IMR-90 (cell line): ENCODE results near the gene ZNF521. TPM values are rescaled to one million over a fixed set of nuclear protein-coding genes. Genes with fewer than 3 reads are reported as not detected.

ENCODE experiments used
- ATAC-seq: fragments of 200-7000 bp; cut with Tn5 transposase; 2 replicates; pipeline ENCODE4 v1.9.1; 2020; ENCODE audit warnings: low read depth, mild to moderate bottlenecking, moderate library complexity
- BruUV-seq: library from RNA; stranded (reverse); fragments of 400-500 nt; replicated peaks from 2 replicates; lab custom pipeline; 2021; lab: Mats Ljungman, UMichigan
- CTCF ChIA-PET: fragments of 300-600 bp; formaldehyde crosslinking; extraction: SDS; loops from one replicate; lab custom pipeline; 2021; ENCODE audit warnings: antibody characterized with exemption; lab: Yijun Ruan, JAX
- POLR2A ChIA-PET: fragments of 300-600 bp; sonication (Branson Sonifier 250); formaldehyde crosslinking; loops from one replicate; lab custom pipeline; 2022; ENCODE audit warnings: antibody characterized with exemption; ENCODE audit not compliant: unreplicated experiment; lab: Charles Lee
- DNase-seq: peaks from one replicate; pipeline ENCODE4 v3.0.0; 2013
- H2AFZ ChIP-seq: replicated peaks from 2 replicates; pipeline ENCODE3; 2013; ENCODE audit warnings: low read length, mild to moderate bottlenecking; ENCODE audit not compliant: poor library complexity
- H2AK5ac ChIP-seq: 2 replicates; pipeline ENCODE4 v1.6.1; 2013; ENCODE audit warnings: low read depth, low read length, inconsistent platforms
- H2AK9ac ChIP-seq: replicated peaks from 2 replicates; pipeline ENCODE3; 2013; ENCODE audit warnings: mild to moderate bottlenecking, low read depth, low read length, moderate library complexity; ENCODE audit not compliant: poor library complexity
- H2BK120ac ChIP-seq: 2 replicates; pipeline ENCODE4 v1.6.1; 2013; ENCODE audit warnings: low read depth, low read length, inconsistent platforms
- H2BK15ac ChIP-seq: 3 replicates; pipeline ENCODE4 v1.6.1; 2013; ENCODE audit warnings: low read depth, low read length, inconsistent platforms
- H2BK20ac ChIP-seq: 2 replicates; pipeline ENCODE4 v1.6.1; 2013; ENCODE audit warnings: low read depth, mild to moderate bottlenecking, inconsistent platforms, low read length, moderate library complexity
- H2BK5ac ChIP-seq: 2 replicates; pipeline ENCODE4 v1.6.1; 2013; ENCODE audit warnings: mild to moderate bottlenecking, low read depth, low read length, inconsistent platforms; ENCODE audit not compliant: poor library complexity, severe bottlenecking
- H3K14ac ChIP-seq: replicated peaks from 2 replicates; pipeline ENCODE4 v1.6.1; 2013; ENCODE audit warnings: low read depth, low read length, inconsistent platforms
- H3K18ac ChIP-seq: 2 replicates; pipeline ENCODE4 v1.6.1; 2013; ENCODE audit warnings: low read depth, low read length, control low read depth
- H3K23ac ChIP-seq: 2 replicates; pipeline ENCODE4 v1.6.1; 2013; ENCODE audit warnings: low read depth, low read length, inconsistent platforms
- H3K27ac ChIP-seq: 2 replicates; pipeline ENCODE4 v1.5.1; 2013; ENCODE audit warnings: mild to moderate bottlenecking, control low read depth, low read length; ENCODE audit not compliant: insufficient read depth
- H3K27me3 ChIP-seq: 2 replicates; pipeline ENCODE4 v1.6.1; 2013; ENCODE audit warnings: low read length; ENCODE audit not compliant: control insufficient read depth, insufficient read depth
- H3K36me3 ChIP-seq: 2 replicates; pipeline ENCODE4 v1.6.1; 2013; ENCODE audit warnings: low read length, mixed read lengths; ENCODE audit not compliant: control insufficient read depth, insufficient read depth
- H3K4ac ChIP-seq: 2 replicates; pipeline ENCODE4 v1.6.1; 2013; ENCODE audit warnings: low read depth, low read length, inconsistent platforms
- H3K4me1 ChIP-seq: 2 replicates; pipeline ENCODE4 v1.6.1; 2013; ENCODE audit warnings: low read length, mixed read lengths; ENCODE audit not compliant: control insufficient read depth, insufficient read depth
- H3K4me2 ChIP-seq: 2 replicates; pipeline ENCODE4 v1.6.1; 2013; ENCODE audit warnings: low read depth, mild to moderate bottlenecking, control low read depth, low read length, moderate library complexity
- H3K4me3 ChIP-seq: 2 replicates; pipeline ENCODE4 v1.5.1; 2013; ENCODE audit warnings: low read depth, mild to moderate bottlenecking, control low read depth, low read length, moderate library complexity; ENCODE audit not compliant: insufficient read depth
- H3K56ac ChIP-seq: 2 replicates; pipeline ENCODE4 v1.6.1; 2013; ENCODE audit warnings: low read length, inconsistent platforms; ENCODE audit not compliant: insufficient read depth; ENCODE audit errors: extremely low read depth
- H3K79me1 ChIP-seq, 2 experiments: 2 replicates each; pipeline ENCODE4 v1.6.1; 2013; ENCODE audit warnings: low read length in 2 of 2, inconsistent platforms in 1 of 2, low read depth in 1 of 2
- H3K9ac ChIP-seq: 2 replicates; pipeline ENCODE4 v1.6.1; 2013; ENCODE audit warnings: low read depth, low read length, control low read depth
- H3K9me1 ChIP-seq: 2 replicates; pipeline ENCODE4 v1.6.1; 2013; ENCODE audit warnings: low read length, inconsistent platforms; ENCODE audit not compliant: insufficient read depth
- H3K9me3 ChIP-seq: 2 replicates; pipeline ENCODE4 v1.6.1; 2013; ENCODE audit warnings: low read length; ENCODE audit not compliant: control insufficient read depth, insufficient read depth
- H4K20me1 ChIP-seq: 2 replicates; pipeline ENCODE4 v1.6.1; 2013; ENCODE audit warnings: low read length, inconsistent platforms; ENCODE audit not compliant: insufficient read depth
- H4K5ac ChIP-seq: 2 replicates; pipeline ENCODE4 v1.6.1; 2013; ENCODE audit warnings: mild to moderate bottlenecking, low read depth, low read length, control low read depth
- H4K8ac ChIP-seq, 2 experiments: 2 replicates each; pipeline ENCODE4 v1.6.1; 2013; ENCODE audit warnings: low read depth in 2 of 2, low read length in 2 of 2, control low read depth in 1 of 2, inconsistent platforms in 1 of 2
- H4K91ac ChIP-seq: 2 replicates; pipeline ENCODE4 v1.6.1; 2013; ENCODE audit warnings: low read depth, low read length, inconsistent platforms; ENCODE audit not compliant: insufficient read depth
- ELK1 ChIP-seq: fragments of 150-350 bp; IDR thresholded peaks from 2 replicates; pipeline ENCODE4 v1.6.1; 2016; ENCODE audit warnings: low read depth, mild to moderate bottlenecking, low read length, moderate library complexity, borderline replicate concordance
- FOS ChIP-seq: fragments of 150-350 bp; IDR thresholded peaks from 2 replicates; pipeline ENCODE4 v1.6.1; 2016; ENCODE audit warnings: low read depth, low read length
- MAFK ChIP-seq: IDR thresholded peaks from 2 replicates; pipeline ENCODE4 v1.6.1; 2012; ENCODE audit warnings: low read depth, low read length, improper control_type of control experiment
- MAZ ChIP-seq: IDR thresholded peaks from 2 replicates; pipeline ENCODE4 v1.6.1; 2012; ENCODE audit warnings: low read depth, mild to moderate bottlenecking, low read length, improper control_type of control experiment, moderate library complexity, borderline replicate concordance
- NFE2L2 ChIP-seq: fragments of 150-350 bp; IDR thresholded peaks from 2 replicates; pipeline ENCODE4 v1.6.1; 2016; ENCODE audit warnings: low read depth, mild to moderate bottlenecking, low read length
- POLR2A ChIP-seq: IDR thresholded peaks from 2 replicates; pipeline ENCODE4 v1.6.1; 2012; ENCODE audit warnings: mild to moderate bottlenecking, low read depth, low read length
- RAD21 ChIP-seq: IDR thresholded peaks from 2 replicates; pipeline ENCODE4 v1.6.1; 2012; ENCODE audit warnings: low read length, improper control_type of control experiment
- RFX5 ChIP-seq: IDR thresholded peaks from 2 replicates; pipeline ENCODE4 v1.8.0; 2012; ENCODE audit warnings: low read depth, mild to moderate bottlenecking, low read length, moderate library complexity
- WGBS, 2 experiments: methylation state at CpG; one replicate each; pipeline versions ENCODE4 v1.1.5 to v1.1.7; 2013; ENCODE audit warnings: missing lambda C conversion rate in 2 of 2; ENCODE audit not compliant: insufficient read length in 1 of 2; ENCODE audit errors: extremely low coverage in 2 of 2; 5-methylcytosine and 5-hydroxymethylcytosine counted together
- dilution Hi-C: fragments of 300-500 bp; cut with HindIII; formaldehyde crosslinking; loops from one replicate; pipeline ENCODE4 v1.14.3; 2018; ENCODE audit warnings: low sequenced_read_pairs; ENCODE audit not compliant: unreplicated experiment
- in situ Hi-C: fragments of 300-500 bp; cut with MboI; formaldehyde crosslinking; loops from 3 replicates; pipeline ENCODE4 v1.14.3; 2019; ENCODE audit warnings: low sequenced_read_pairs, inconsistent platforms, mixed read lengths
- intact Hi-C: fragments of 100-400 bp; cut with micrococcal nuclease; formaldehyde crosslinking; loops from 2 replicates; pipeline ENCODE4 v1.10.0; 2022
- polyA plus RNA-seq, 3 experiments: library from polyadenylated mRNA; depleted of rRNA; stranded (reverse); fragments of >200 nt; gene quantifications; 2 replicates each; pipeline ENCODE4 v1.2.3, GENCODE V29; 2012; ENCODE audit warnings: low replicate concordance in 1 of 3
- total RNA-seq: library from RNA; depleted of rRNA; stranded (reverse); fragments of >200 nt; gene quantifications from 2 replicates; pipeline ENCODE4 v1.2.3, GENCODE V29; 2012

Gene ZNF521
- total and polyA plus RNA-seq, 2 of the 4 experiments (the other 2 are of a cell fraction) = 21.5 to 59.3 TPM

GRCh38 chr18:25016181-25016580 lies 335.8 kb downstream of the ZNF521 start:
- BruUV-seq = no TSS peak
- H3K23ac ChIP-seq = no peak overlapping the region
- H2AK5ac ChIP-seq = no peak overlapping the region
- no peak overlapping the region for H4K5ac ChIP-seq
- no peak overlapping the region for H2BK20ac ChIP-seq
- no peak overlapping the region for H3K4me2 ChIP-seq
- H4K91ac ChIP-seq = no peak overlapping the region
- H3K14ac ChIP-seq = no peak overlapping the region
- H2BK15ac ChIP-seq = no peak overlapping the region
- H3K9me1 ChIP-seq = no peaks in the 10 kb centered on the region
- H3K56ac ChIP-seq = no peak overlapping the region
- H3K18ac ChIP-seq = no peak overlapping the region
- H2AFZ ChIP-seq = no peak overlapping the region
- no peak overlapping the region for H3K4me3 ChIP-seq
- H3K9me3 ChIP-seq = no peaks in the 10 kb centered on the region
- ChIA-PET CTCF (no interaction called here), POLR2A (no interaction called here)
- H3K79me1 ChIP-seq = no peaks in the 10 kb centered on the region
- H3K27ac ChIP-seq = no peak overlapping the region
- no peak overlapping the region for H2BK120ac ChIP-seq
- in situ Hi-C loops = no loop called here
- no peak for ATAC-seq
- H4K20me1 ChIP-seq = no peaks in the 10 kb centered on the region
- H2BK5ac ChIP-seq = no peak overlapping the region
- dilution Hi-C loops = no loop called here
- H3K27me3 ChIP-seq = no peaks in the 10 kb centered on the region; the same call in 1 of the 2 replicates
- TF ChIP-seq FOS = no peak
- TF ChIP-seq NFE2L2 = no peak
- no peak for TF ChIP-seq RFX5
- no peak for TF ChIP-seq POLR2A
- TF ChIP-seq MAFK = no peak
- no peak for TF ChIP-seq ELK1
- TF ChIP-seq RAD21 = no peak
- TF ChIP-seq MAZ = no peak
- WGBS, 2 experiments = 94% methylated on average over 11 of the region's 17 CpGs; no CpG with 5 or more reads in 1 of the 2 experiments
- no peaks in the 10 kb centered on the region for H3K4me1 ChIP-seq
- intact Hi-C loops = no loop called here
- no peak overlapping the region for H4K8ac ChIP-seq
- H3K36me3 ChIP-seq = no peaks in the 10 kb centered on the region
- DNase-seq = no peak
- H3K4ac ChIP-seq = no peak overlapping the region
- no peak overlapping the region for H2AK9ac ChIP-seq
- no peak overlapping the region for H3K9ac ChIP-seq
